GM06990 (cell line): ENCODE measurements around the gene SPRY1.
A peak's percentile ranks its signal among the peaks of the same experiment; 100 is the strongest.

Source experiments
- DNase-seq: peaks from one replicate; pipeline ENCODE4 v3.0.0-alpha.2; 2011; ENCODE audit not compliant: insufficient read length; ENCODE audit errors: extremely low read depth
- H3K27me3 ChIP-seq: replicated peaks from 2 replicates; pipeline ENCODE4 v1.6.0; 2011; ENCODE audit warnings: low read length; ENCODE audit not compliant: control insufficient read depth, insufficient read depth
- H3K36me3 ChIP-seq: 2 replicates; pipeline ENCODE4 v1.5.1; 2011; ENCODE audit warnings: low read length; ENCODE audit not compliant: control insufficient read depth, insufficient read depth
- H3K4me3 ChIP-seq: replicated peaks from 2 replicates; pipeline ENCODE4 v1.5.1; 2011; ENCODE audit warnings: low read depth, mild to moderate bottlenecking, control low read depth, low read length
- CTCF ChIP-seq: IDR thresholded peaks from 2 replicates; pipeline ENCODE4 v1.5.1; 2011; ENCODE audit warnings: low read length, control low read depth, mild to moderate bottlenecking, inconsistent platforms; ENCODE audit not compliant: insufficient read depth, poor library complexity, severe bottlenecking

SPRY1 gene

GRCh38 chr4:123406872-123407271, 10.3 kb downstream of the SPRY1 start:
- Histone ChIP-seq H3K27me3 (no peaks in the 10 kb centered on the region), H3K4me3 (no peak overlapping the region), H3K36me3 (no peaks in the 10 kb centered on the region)
- no peak for TF ChIP-seq CTCF
- no peak for DNase-seq

- no peak for DNase-seq
- no peaks in the 10 kb centered on the region for H3K27me3 ChIP-seq
- no peaks in the 10 kb centered on the region for H3K36me3 ChIP-seq
- TF ChIP-seq CTCF: no peak
- H3K4me3 ChIP-seq: no peak overlapping the region
These were observed 12.0 kb downstream of the SPRY1 start for GRCh38 chr4:123408471-123409084.

- Histone ChIP-seq H3K27me3 (no peaks in the 10 kb centered on the region), H3K36me3 (no peaks in the 10 kb centered on the region), H3K4me3 (no peak overlapping the region)
- TF ChIP-seq CTCF: no peak
- DNase-seq: no peak
These were observed 12.7 kb downstream of the SPRY1 start for GRCh38 chr4:123409334-123409733.

- no peak for DNase-seq
- no peaks in the 10 kb centered on the region for H3K27me3 ChIP-seq
- H3K4me3 ChIP-seq: no peak overlapping the region
- H3K36me3 ChIP-seq: no peaks in the 10 kb centered on the region
- TF ChIP-seq CTCF: no peak
These were observed 14.9 kb downstream of the SPRY1 start for GRCh38 chr4:123411514-123411913.

- no peaks in the 10 kb centered on the region for H3K36me3 ChIP-seq
- no peaks in the 10 kb centered on the region for H3K27me3 ChIP-seq
- peak; percentile 20 for DNase-seq
- H3K4me3 ChIP-seq: no peak overlapping the region
- TF ChIP-seq CTCF: no peak
These were observed 15.5 kb downstream of the SPRY1 start for GRCh38 chr4:123412091-123412505.
